Measurements from ENCODE around the gene LRRC40. TPM values are rescaled to one million over a fixed set of nuclear protein-coding genes. Genes with fewer than 3 reads are reported as not detected.

LRRC40 gene
- total and polyA plus RNA-seq, 7 experiments from 2014 or later, result 6.1 to 19.2 (median 11.5) TPM

Other genes starting within 250 kb of the LRRC40 start
- 100 to 1,000 TPM; 190 to 413 (median 372) TPM for gene SRSF11, start 15.8 kb upstream of the LRRC40 start, total RNA-seq
- 100 to 1,000 TPM in 1 of 2 donors, 10 to 100 TPM in 1; 86.3 to 113 TPM for gene SRSF11, start 15.8 kb upstream of the LRRC40 start, polyA plus RNA-seq
- 10 to 100 TPM; 23.8 to 31.4 (median 28.1) TPM for gene ANKRD13C, start 149.1 kb upstream of the LRRC40 start, total RNA-seq
- gene ANKRD13C, start 149.1 kb upstream of the LRRC40 start, polyA plus RNA-seq, result 10 to 100 TPM; 13.2 to 19.1 TPM
- 1 to 10 TPM; 2.6 to 7.1 (median 5.1) TPM for gene CTH, start 205.7 kb upstream of the LRRC40 start, total RNA-seq
- gene CTH, start 205.7 kb upstream of the LRRC40 start, polyA plus RNA-seq, result 1 to 10 TPM; 2.8 to 3.5 TPM

Measured in naive thymus-derived CD4-positive, alpha-beta T cell (primary cell).